HepG2 (cell line): ENCODE results near the gene HECA. TPM values are rescaled to one million over a fixed set of nuclear protein-coding genes. Genes with fewer than 3 reads are reported as not detected.

Experiments used
- ATAC-seq: fragments of 200-7000 bp; cut with Tn5 transposase; 3 replicates; pipeline ENCODE4 v1.9.1; 2020; ENCODE audit warnings: mild to moderate bottlenecking, moderate library complexity
- BruUV-seq: library from RNA; stranded (reverse); fragments of 400-500 nt; replicated peaks from 2 replicates; lab custom pipeline; 2021; lab: Mats Ljungman, UMichigan
- CTCF ChIA-PET: fragments of 300-600 bp; formaldehyde crosslinking; extraction: SDS; loops from one replicate; lab custom pipeline; 2021; ENCODE audit warnings: low total read pairs, inconsistent platforms, low intra/inter-chr PET ratio; lab: Yijun Ruan, JAX
- POLR2A ChIA-PET: fragments of 350-600 bp; sonication (Branson Sonifier 250); formaldehyde crosslinking; loops from one replicate; lab custom pipeline; 2020; ENCODE audit warnings: antibody characterized with exemption, inconsistent platforms; lab: Yijun Ruan, JAX
- DNase-seq: peaks from one replicate; pipeline ENCODE4 v3.0.0-alpha.2; 2015; ENCODE audit warnings: low spot score
- FAIRE-seq: peaks from 3 replicates; lab custom pipeline; 2011; peaks lifted over from hg19 to GRCh38; lab: Jason Lieb, UNC
- H2AFZ ChIP-seq: one replicate; pipeline ENCODE4 v1.6.1; 2011; ENCODE audit warnings: low read length, inconsistent platforms
- H3K27ac ChIP-seq: fragments of 300-600 bp; 3 replicates; pipeline ENCODE4 v1.8.0; 2011; ENCODE audit warnings: mixed run types, mild to moderate bottlenecking, mixed read lengths, low read length, inconsistent platforms; ENCODE audit not compliant: insufficient read depth; ENCODE audit errors: extremely low read length
- H3K27me3 ChIP-seq, 2 experiments: fragments of 200-600 bp in 1 of 2; 2 replicates in 1 of 2; 3 replicates in 1 of 2; pipeline versions ENCODE4 v1.6.0 to v1.8.0; 2011; ENCODE audit warnings: low read length in 2 of 2, mild to moderate bottlenecking in 2 of 2, moderate library complexity in 2 of 2, inconsistent platforms in 1 of 2; ENCODE audit not compliant: insufficient read depth in 2 of 2, control insufficient read depth in 1 of 2
- H3K36me3 ChIP-seq, 2 experiments: fragments of 200-600 bp in 1 of 2; replicated peaks in 1 of 2; 2 replicates in 1 of 2; 3 replicates in 1 of 2; pipeline versions ENCODE4 v1.5.1 to v1.8.0; 2011; ENCODE audit warnings: low read length in 2 of 2, inconsistent platforms in 1 of 2; ENCODE audit not compliant: insufficient read depth in 2 of 2, control insufficient read depth in 1 of 2
- H3K4me1 ChIP-seq: 2 replicates; pipeline ENCODE4 v1.5.1; 2012; ENCODE audit warnings: low read length, inconsistent platforms; ENCODE audit not compliant: insufficient read depth
- H3K4me2 ChIP-seq: 2 replicates; pipeline ENCODE4 v1.6.0; 2011; ENCODE audit warnings: low read depth, low read length, inconsistent platforms
- H3K4me3 ChIP-seq, 3 experiments: fragments of 200-600 bp in 1 of 3; sonication (generic), shearing (Covaris generic) in 1 of 3; replicated peaks in 1 of 3; 2 replicates each; pipeline ENCODE4 v1.5.1; 2011 to 2016; ENCODE audit warnings: low read length in 3 of 3, inconsistent platforms in 2 of 3, low read depth in 2 of 3, mild to moderate bottlenecking in 2 of 3, control low read depth in 1 of 3, mixed read lengths in 1 of 3; ENCODE audit not compliant: insufficient read depth in 1 of 3
- H3K79me2 ChIP-seq: one replicate; pipeline ENCODE4 v1.6.1; 2011; ENCODE audit warnings: low read length, inconsistent platforms; ENCODE audit not compliant: insufficient read depth
- H3K9ac ChIP-seq: 2 replicates; pipeline ENCODE4 v1.6.0; 2011; ENCODE audit warnings: mild to moderate bottlenecking, low read depth, low read length, inconsistent platforms; ENCODE audit not compliant: insufficient read depth
- H3K9me3 ChIP-seq: 2 replicates; pipeline ENCODE4 v1.5.1; 2012; ENCODE audit warnings: mild to moderate bottlenecking, low read length
- H4K20me1 ChIP-seq: 2 replicates; pipeline ENCODE4 v1.6.0; 2011; ENCODE audit warnings: inconsistent platforms, mild to moderate bottlenecking, low read length, moderate library complexity; ENCODE audit not compliant: insufficient read depth
- GMEB1 ChIP-seq: sonication (generic); formaldehyde crosslinking; IDR thresholded peaks from 2 replicates; pipeline ENCODE4 v1.5.1; 2020; ENCODE audit warnings: missing genetic modification reagents, mild to moderate bottlenecking, borderline replicate concordance
- HDAC1 ChIP-seq: sonication (generic); formaldehyde crosslinking; IDR thresholded peaks from 2 replicates; pipeline ENCODE4 v1.5.1; 2020; ENCODE audit warnings: mild to moderate bottlenecking, missing genetic modification reagents
- NFIB ChIP-seq: sonication (generic); formaldehyde crosslinking; IDR thresholded peaks from 2 replicates; pipeline ENCODE4 v1.9.0; 2021; ENCODE audit warnings: missing genetic modification reagents, mild to moderate bottlenecking, borderline replicate concordance
- SMAD3 ChIP-seq: sonication (generic); formaldehyde crosslinking; IDR thresholded peaks from 2 replicates; pipeline ENCODE4 v1.4.0; 2020; ENCODE audit warnings: missing genetic modification reagents
- YEATS2 ChIP-seq: sonication (generic); formaldehyde crosslinking; IDR thresholded peaks from 2 replicates; pipeline ENCODE4 v1.4.0; 2020; ENCODE audit warnings: missing genetic modification reagents, borderline replicate concordance
- ZBTB40 ChIP-seq, 2 experiments: fragments of 450-650 bp in 1 of 2; sonication (generic) in 1 of 2; formaldehyde crosslinking in 1 of 2; IDR thresholded peaks; 2 replicates each; pipeline versions ENCODE4 v1.6.1 to v1.8.0; 2016 to 2022; ENCODE audit warnings: antibody characterized with exemption in 1 of 2, mild to moderate bottlenecking in 1 of 2, missing genetic modification reagents in 1 of 2
- ZFAT ChIP-seq: sonication (generic); formaldehyde crosslinking; conservative IDR thresholded peaks from 2 replicates; pipeline ENCODE4 v1.8.1; 2023; ENCODE audit warnings: missing genetic modification reagents, inconsistent platforms
- ZNF609 ChIP-seq: sonication (generic); formaldehyde crosslinking; IDR thresholded peaks from 2 replicates; pipeline ENCODE4 v1.4.0; 2020; ENCODE audit warnings: mild to moderate bottlenecking, missing genetic modification reagents, borderline replicate concordance
- WGBS: methylation state at CpG from one replicate; pipeline ENCODE4 v1.1.6; 2017; ENCODE audit warnings: low lambda C conversion rate; 5-methylcytosine and 5-hydroxymethylcytosine counted together
- in situ Hi-C: cut with HindIII; loops from 2 replicates; pipeline ENCODE4 v1.10.0; 2017; ENCODE audit warnings: low pct_unique_long_range_greater_than_20kb; ENCODE audit not compliant: extremely low pct_ligation_motif_present
- intact Hi-C: fragments of 100-400 bp; cut with micrococcal nuclease; formaldehyde crosslinking; loops from one replicate; pipeline ENCODE4 v1.10.0; 2022; ENCODE audit not compliant: unreplicated experiment
- polyA plus RNA-seq, 8 experiments: library from polyadenylated mRNA; depleted of rRNA in 3 of 8; stranded (reverse) in 7 of 8; unstranded in 1 of 8; fragments of >200 nt; fragmentation: Illumina TruSeq in 4 of 8; extraction: Trizol in 4 of 8; gene quantifications; 2 replicates each; pipeline versions ENCODE4 v1.2.1 to v1.2.3, GENCODE V29; 2011 to 2016; ENCODE audit warnings: low read depth in 4 of 8, missing spikeins in 1 of 8, mixed read lengths in 1 of 8; ENCODE audit not compliant: insufficient read depth in 1 of 8
- total RNA-seq, 5 experiments: library from RNA; depleted of rRNA; stranded (reverse); fragments of >200 nt; fragmentation: Illumina TruSeq; extraction: Trizol; gene quantifications; 2 replicates each; pipeline ENCODE4 v1.2.3, GENCODE V29; 2016; ENCODE audit warnings: low read depth in 1 of 5

HECA gene
- total and polyA plus RNA-seq, 2 of the 13 experiments (the other 11 are each of a cell fraction or from before 2014, with no cell fraction given): 0.18 to 0.49 TPM

- Histone ChIP-seq H2AFZ (no peak overlapping the region), H3K79me2 (no peaks in the 10 kb centered on the region), H3K27ac (no peak overlapping the region), H3K4me3 (no peak overlapping the region), H4K20me1 (no peaks in the 10 kb centered on the region), H3K4me1 (no peaks in the 10 kb centered on the region), H3K27me3 (no peaks in the 10 kb centered on the region; a peak in 1 of 5 replicates), H3K36me3 (no peaks in the 10 kb centered on the region), H3K9ac (no peak overlapping the region), H3K4me2 (no peak overlapping the region), H3K9me3 (no peaks in the 10 kb centered on the region)
- no peak for ATAC-seq
- CTCF ChIA-PET: no interaction called here
- DNase-seq: no peak
- no TSS peak for BruUV-seq
- POLR2A ChIA-PET: no interaction called here
- intact Hi-C loops: no loop called here
- WGBS: 4% methylated on average over 3 of the region's 3 CpGs
- no peak for FAIRE-seq
- in situ Hi-C loops: loop anchor here (5.0 kb wide), 1 partner anchor 295 kb away; no protein-coding TSS in a partner anchor
- TF ChIP-seq NFIB (CRISPR knock-in tag) (no peak), HDAC1 (CRISPR knock-in tag) (no peak), ZNF609 (CRISPR knock-in tag) (no peak), ZFAT (CRISPR knock-in tag) (no peak), YEATS2 (CRISPR knock-in tag) (no peak), GMEB1 (CRISPR knock-in tag) (no peak), SMAD3 (CRISPR knock-in tag) (no peak), ZBTB40 (IDR thresholded peaks at IDR 0.05) (no peak), ZBTB40 (CRISPR knock-in tag; IDR thresholded peaks at IDR 0.05) (no peak)
Observed at GRCh38 chr6:139112146-139112545, 22.7 kb upstream of the HECA start.
